RPMI7951 (cell line): Measurements from ENCODE around the gene SMIM41. TPM values are rescaled to one million over a fixed set of nuclear protein-coding genes. Genes with fewer than 3 reads are reported as not detected.

Source experiments
- DNase-seq: peaks from one replicate; pipeline ENCODE4 v3.0.0-alpha.2; 2012; ENCODE audit warnings: low read depth
- total RNA-seq: library from RNA; depleted of rRNA; stranded (reverse); fragments of >200 nt; shearing (Covaris generic); gene quantifications from 2 replicates; pipeline ENCODE4 v1.2.3, GENCODE V29; 2014

SMIM41 gene
- total RNA-seq, 1 experiment from 2014 or later, result not detected

- peak; percentile 48 for DNase-seq
Observed at GRCh38 chr12:52121824-52122539, 42.5 kb downstream of the SMIM41 start.

- DNase-seq, result no peak
Observed at GRCh38 chr12:52122540-52122871, 43.0 kb downstream of the SMIM41 start.

- no peak for DNase-seq
Observed at GRCh38 chr12:52122904-52123303, 43.4 kb downstream of the SMIM41 start.

GRCh38 chr12:52123487-52124186 is 44.1 kb downstream of the SMIM41 start:
- DNase-seq, result no peak

- no peak for DNase-seq
Observed at GRCh38 chr12:52125476-52125900, 46.0 kb downstream of the SMIM41 start.

GRCh38 chr12:52126050-52126604 is 46.6 kb downstream of the SMIM41 start:
- no peak for DNase-seq

- no peak for DNase-seq
Observed at GRCh38 chr12:52126605-52127578, 47.4 kb downstream of the SMIM41 start.

GRCh38 chr12:52127683-52128450 is 48.4 kb downstream of the SMIM41 start:
- no peak for DNase-seq

- DNase-seq, result no peak
Observed at GRCh38 chr12:52130711-52131110, 51.2 kb downstream of the SMIM41 start.

GRCh38 chr12:52132754-52133161 is 53.3 kb downstream of the SMIM41 start:
- peak; percentile 37 for DNase-seq

- no peak for DNase-seq
Observed at GRCh38 chr12:52137746-52138145, 58.2 kb downstream of the SMIM41 start.

GRCh38 chr12:52139147-52139546 is 59.6 kb downstream of the SMIM41 start:
- DNase-seq, result no peak

- DNase-seq, result no peak
Observed at GRCh38 chr12:52139579-52140062, 60.1 kb downstream of the SMIM41 start.

- DNase-seq, result no peak
Observed at GRCh38 chr12:52141306-52141705, 61.8 kb downstream of the SMIM41 start.

GRCh38 chr12:52141875-52142274 is 62.4 kb downstream of the SMIM41 start:
- DNase-seq, result no peak

- DNase-seq, result no peak
Observed at GRCh38 chr12:52142431-52142830, 62.9 kb downstream of the SMIM41 start.

- no peak for DNase-seq
Observed at GRCh38 chr12:52144512-52145227, 65.2 kb downstream of the SMIM41 start.

- no peak for DNase-seq
Observed at GRCh38 chr12:52145228-52146088, 66.0 kb downstream of the SMIM41 start.

- no peak for DNase-seq
Observed at GRCh38 chr12:52146089-52146821, 66.8 kb downstream of the SMIM41 start.
